Measurements from ENCODE around the gene YY1. TPM values are rescaled to one million over a fixed set of nuclear protein-coding genes. Genes with fewer than 3 reads are reported as not detected.

YY1 gene
- total RNA-seq (ENCODE audit: unreplicated experiment) = 60.6 TPM
- long read RNA-seq, full-length matches to known transcripts = 17 of 22 reads
- long read RNA-seq, partial matches to known transcripts = 1 of 22 reads
- long read RNA-seq, other reads (novel, unspliced or antisense) = 4 of 22 reads

GRCh38 chr14:100238419-100239210 lies at the start of gene YY1:
TSS of gene YY1 (plus strand) at chr14:100239144. CDS start at chr14:100239245, 101 bp downstream.
- Mint-ChIP-seq H3K4me3 (ENCODE audit: unreplicated experiment) (peak within 1 kb of the TSS; percentile 89), H3K36me3 (ENCODE audit: unreplicated experiment) (no peaks in the 10 kb centered on the region), H3K4me1 (ENCODE audit: low read depth, unreplicated experiment) (peaks cover 29% of the 10 kb centered on the region), H3K27ac (ENCODE audit: unreplicated experiment) (peak within 1 kb of the TSS; percentile 94), H3K9me3 (ENCODE audit: unreplicated experiment) (peaks cover 14% of the 10 kb centered on the region), H3K27me3 (ENCODE audit: unreplicated experiment) (peaks cover 11% of the 10 kb centered on the region)
- peak; percentile 100 for DNase-seq
- TF ChIP-seq CTCF (IDR thresholded peaks at IDR 0.05; ENCODE audit: partially characterized antibody, unreplicated experiment) = no peak

GRCh38 chr14:100190126-100190525 lies 48.8 kb upstream of the YY1 start:
- DNase-seq = no peak
- H3K4me3 Mint-ChIP-seq (ENCODE audit: unreplicated experiment) = no peak overlapping the region
- no peak overlapping the region for H3K27ac Mint-ChIP-seq (ENCODE audit: unreplicated experiment)
- no peak for TF ChIP-seq CTCF (IDR thresholded peaks at IDR 0.05; ENCODE audit: partially characterized antibody, unreplicated experiment)
- no peaks in the 10 kb centered on the region for H3K4me1 Mint-ChIP-seq (ENCODE audit: low read depth, unreplicated experiment)
- H3K27me3 Mint-ChIP-seq (ENCODE audit: unreplicated experiment) = peaks cover 5% of the 10 kb centered on the region
- no peaks in the 10 kb centered on the region for H3K36me3 Mint-ChIP-seq (ENCODE audit: unreplicated experiment)
- peaks cover 3% of the 10 kb centered on the region for H3K9me3 Mint-ChIP-seq (ENCODE audit: unreplicated experiment)

- Mint-ChIP-seq H3K4me3 (ENCODE audit: unreplicated experiment) (no peak overlapping the region), H3K27ac (ENCODE audit: unreplicated experiment) (no peak overlapping the region), H3K4me1 (ENCODE audit: low read depth, unreplicated experiment) (no peaks in the 10 kb centered on the region), H3K9me3 (ENCODE audit: unreplicated experiment) (peaks cover 2% of the 10 kb centered on the region), H3K36me3 (ENCODE audit: unreplicated experiment) (no peaks in the 10 kb centered on the region), H3K27me3 (ENCODE audit: unreplicated experiment) (peaks cover 3% of the 10 kb centered on the region)
- DNase-seq = no peak
- no peak for TF ChIP-seq CTCF (IDR thresholded peaks at IDR 0.05; ENCODE audit: partially characterized antibody, unreplicated experiment)
Measured at GRCh38 chr14:100191584-100192249, 47.2 kb upstream of the YY1 start.

- Mint-ChIP-seq H3K36me3 (ENCODE audit: unreplicated experiment) (no peaks in the 10 kb centered on the region), H3K4me3 (ENCODE audit: unreplicated experiment) (no peak overlapping the region), H3K27me3 (ENCODE audit: unreplicated experiment) (peaks cover 2% of the 10 kb centered on the region), H3K9me3 (ENCODE audit: unreplicated experiment) (peaks cover 2% of the 10 kb centered on the region), H3K27ac (ENCODE audit: unreplicated experiment) (no peak overlapping the region), H3K4me1 (ENCODE audit: low read depth, unreplicated experiment) (no peaks in the 10 kb centered on the region)
- no peak for TF ChIP-seq CTCF (IDR thresholded peaks at IDR 0.05; ENCODE audit: partially characterized antibody, unreplicated experiment)
- no peak for DNase-seq
Measured at GRCh38 chr14:100192250-100192671, 46.7 kb upstream of the YY1 start.

Measured in glutamatergic neuron (in vitro differentiated cells).